HepG2 (cell line): ENCODE results near the gene KRTAP5-4. TPM values are rescaled to one million over a fixed set of nuclear protein-coding genes. Genes with fewer than 3 reads are reported as not detected.

Experiments
- ARNT2 ChIP-seq: sonication (generic); formaldehyde crosslinking; IDR thresholded peaks from 2 replicates; pipeline ENCODE4 v1.8.0; 2022; ENCODE audit warnings: mild to moderate bottlenecking, low read depth, missing genetic modification reagents, moderate library complexity
- ATM ChIP-seq: fragments of 450-650 bp; IDR thresholded peaks from 2 replicates; pipeline ENCODE4 v1.7.1; 2017; ENCODE audit warnings: mild to moderate bottlenecking, borderline replicate concordance
- BRF2 ChIP-seq: sonication (generic); formaldehyde crosslinking; IDR thresholded peaks from 2 replicates; pipeline ENCODE4 v1.8.1; 2022; ENCODE audit warnings: mild to moderate bottlenecking, missing genetic modification reagents
- CENPX ChIP-seq: sonication (generic); formaldehyde crosslinking; IDR thresholded peaks from 2 replicates; pipeline ENCODE4 v1.9.0; 2021; ENCODE audit warnings: mild to moderate bottlenecking, missing genetic modification reagents, moderate library complexity
- EP300 ChIP-seq, 3 experiments: sonication (generic) in 1 of 3; formaldehyde crosslinking in 1 of 3; IDR thresholded peaks; 2 replicates each; pipeline versions ENCODE4 v1.5.1 to v1.6.1; 2011 to 2020; ENCODE audit warnings: low read depth in 2 of 3, low read length in 2 of 3, borderline replicate concordance in 1 of 3, improper control_type of control experiment in 1 of 3, mild to moderate bottlenecking in 1 of 3, missing genetic modification reagents in 1 of 3, moderate library complexity in 1 of 3
- HNF1B ChIP-seq: sonication (generic); formaldehyde crosslinking; IDR thresholded peaks from 2 replicates; pipeline ENCODE4 v1.5.1; 2020; ENCODE audit warnings: mild to moderate bottlenecking, moderate library complexity, missing genetic modification reagents
- KLF15 ChIP-seq: sonication (generic); formaldehyde crosslinking; IDR thresholded peaks from 2 replicates; pipeline ENCODE4 v1.8.1; 2023; ENCODE audit warnings: borderline replicate concordance, mild to moderate bottlenecking, inconsistent platforms, missing genetic modification reagents, mixed read lengths
- KMT2B ChIP-seq: IDR thresholded peaks from 2 replicates; pipeline ENCODE4 v1.6.1; 2016; ENCODE audit warnings: missing genetic modification reagents, missing compliant biosample characterization
- MAF1 ChIP-seq: sonication (generic); formaldehyde crosslinking; IDR thresholded peaks from 2 replicates; pipeline ENCODE4 v1.5.0; 2020; ENCODE audit warnings: missing genetic modification reagents, borderline replicate concordance
- MLLT10 ChIP-seq: sonication (generic); formaldehyde crosslinking; IDR thresholded peaks from 2 replicates; pipeline ENCODE4 v1.4.0; 2020; ENCODE audit warnings: missing genetic modification reagents
- PRDM10 ChIP-seq: sonication (generic); formaldehyde crosslinking; IDR thresholded peaks from 2 replicates; pipeline ENCODE4 v1.4.0; 2020; ENCODE audit warnings: low read depth, missing genetic modification reagents
- RFX1 ChIP-seq: fragments of 450-650 bp; IDR thresholded peaks from 2 replicates; pipeline ENCODE4 v1.6.1; 2017
- TCF12 ChIP-seq, 2 experiments: fragments of 450-650 bp in 1 of 2; sonication (generic) in 1 of 2; formaldehyde crosslinking in 1 of 2; IDR thresholded peaks; 2 replicates each; pipeline versions ENCODE4 v1.6.1 to v1.8.0; 2017 to 2022; ENCODE audit warnings: antibody characterized with exemption in 1 of 2, mild to moderate bottlenecking in 1 of 2, missing genetic modification reagents in 1 of 2, moderate library complexity in 1 of 2
- TFDP1 ChIP-seq: IDR thresholded peaks from 2 replicates; pipeline ENCODE4 v1.6.1; 2016; ENCODE audit warnings: missing compliant biosample characterization, missing genetic modification reagents, borderline replicate concordance
- THAP9 ChIP-seq: sonication (generic); formaldehyde crosslinking; IDR thresholded peaks from 2 replicates; pipeline ENCODE4; 2020; ENCODE audit warnings: missing genetic modification reagents, mild to moderate bottlenecking, borderline replicate concordance
- ZNF30 ChIP-seq: sonication (generic); formaldehyde crosslinking; IDR thresholded peaks from 2 replicates; pipeline ENCODE4 v1.5.0; 2020; ENCODE audit warnings: mild to moderate bottlenecking, missing genetic modification reagents
- ZNF350 ChIP-seq: sonication (generic); formaldehyde crosslinking; IDR thresholded peaks from 2 replicates; pipeline ENCODE4 v1.4.0; 2020; ENCODE audit warnings: mild to moderate bottlenecking, low read depth, missing genetic modification reagents, borderline replicate concordance
- polyA plus RNA-seq, 8 experiments: library from polyadenylated mRNA; depleted of rRNA in 3 of 8; stranded (reverse) in 7 of 8; unstranded in 1 of 8; fragments of >200 nt; fragmentation: Illumina TruSeq in 4 of 8; extraction: Trizol in 4 of 8; gene quantifications; 2 replicates each; pipeline versions ENCODE4 v1.2.1 to v1.2.3, GENCODE V29; 2011 to 2016; ENCODE audit warnings: low read depth in 4 of 8, missing spikeins in 1 of 8, mixed read lengths in 1 of 8; ENCODE audit not compliant: insufficient read depth in 1 of 8
- total RNA-seq, 5 experiments: library from RNA; depleted of rRNA; stranded (reverse); fragments of >200 nt; fragmentation: Illumina TruSeq; extraction: Trizol; gene quantifications; 2 replicates each; pipeline ENCODE4 v1.2.3, GENCODE V29; 2016; ENCODE audit warnings: low read depth in 1 of 5

KRTAP5-4 gene
- total and polyA plus RNA-seq, 2 of the 13 experiments (the other 11 are each of a cell fraction or from before 2014, with no cell fraction given), result not detected

GRCh38 chr11:1652771-1653540, 31.0 kb upstream of the KRTAP5-4 start (continued):
- TF ChIP-seq PRDM10 (CRISPR knock-in tag) (no peak), MLLT10 (no peak), BRF2 (no peak), ATM (no peak), TCF12 (IDR thresholded peaks at IDR 0.05) (no peak), TCF12 (CRISPR knock-in tag; IDR thresholded peaks at IDR 0.05) (0 out of 2 replicates have a peak, but pooled peaks have one; percentile 22), KMT2B (no peak), KLF15 (CRISPR knock-in tag) (no peak), ZNF30 (CRISPR knock-in tag) (no peak), ZNF350 (CRISPR knock-in tag) (peak; percentile 78; the same call in 1 of the 2 replicates), HNF1B (CRISPR knock-in tag) (peak; percentile 77; the same call in 1 of the 2 replicates), ARNT2 (CRISPR knock-in tag) (no peak), TFDP1 (no peak), EP300 (IDR thresholded peaks at IDR 0.05; ENCODE audit: low read depth in 2 of 2, low read length in 2 of 2) (no peak), EP300 (CRISPR knock-in tag; IDR thresholded peaks at IDR 0.05; ENCODE audit: borderline replicate concordance) (no peak), CENPX (CRISPR knock-in tag) (no peak), RFX1 (no peak), MAF1 (no peak), THAP9 (CRISPR knock-in tag) (no peak)
